HepG2 (cell line): ENCODE results near the gene TNIP1. TPM values are rescaled to one million over a fixed set of nuclear protein-coding genes. Genes with fewer than 3 reads are reported as not detected.
A peak's percentile ranks its signal among the peaks of the same experiment; 100 is the strongest.

Experiments used
- CBX1 ChIP-seq: IDR thresholded peaks from one replicate; pipeline ENCODE4 v1.6.1; 2016; ENCODE audit warnings: antibody characterized with exemption, low read depth
- E2F1 ChIP-seq: sonication (generic); formaldehyde crosslinking; IDR thresholded peaks from 2 replicates; pipeline ENCODE4 v1.5.0; 2020; ENCODE audit warnings: missing genetic modification reagents
- ESRRA ChIP-seq: sonication (generic); formaldehyde crosslinking; IDR thresholded peaks from 2 replicates; pipeline ENCODE4 v1.5.1; 2020; ENCODE audit warnings: mild to moderate bottlenecking, low read depth, missing genetic modification reagents
- GFI1 ChIP-seq: sonication (generic); formaldehyde crosslinking; IDR thresholded peaks from 2 replicates; pipeline ENCODE4 v1.5.0; 2020; ENCODE audit warnings: missing genetic modification reagents, mild to moderate bottlenecking, borderline replicate concordance
- HNF1A ChIP-seq, 2 experiments: sonication (generic) in 1 of 2; formaldehyde crosslinking in 1 of 2; IDR thresholded peaks; 2 replicates each; pipeline versions ENCODE4 v1.4.0 to v1.6.1; 2016 to 2020; ENCODE audit warnings: borderline replicate concordance in 1 of 2, low read depth in 1 of 2, mild to moderate bottlenecking in 1 of 2, missing genetic modification reagents in 1 of 2
- HOXA3 ChIP-seq: sonication (generic); formaldehyde crosslinking; IDR thresholded peaks from 2 replicates; pipeline ENCODE4 v1.5.0; 2020; ENCODE audit warnings: missing genetic modification reagents
- NCOA1 ChIP-seq: sonication (generic); formaldehyde crosslinking; IDR thresholded peaks from 2 replicates; pipeline ENCODE4 v1.9.0; 2021; ENCODE audit warnings: missing genetic modification reagents
- NR1H2 ChIP-seq: sonication (generic); formaldehyde crosslinking; IDR thresholded peaks from 2 replicates; pipeline ENCODE4 v1.8.1; 2022; ENCODE audit warnings: low read depth, missing genetic modification reagents, borderline replicate concordance
- NR2F6 ChIP-seq, 2 experiments: IDR thresholded peaks; 2 replicates each; pipeline ENCODE4 v1.6.1; 2016; ENCODE audit warnings: antibody characterized with exemption in 1 of 2, mild to moderate bottlenecking in 1 of 2
- RAD21 ChIP-seq: fragments of 450-650 bp; formaldehyde crosslinking; IDR thresholded peaks from 2 replicates; pipeline ENCODE4 v1.5.0; 2020; ENCODE audit warnings: mild to moderate bottlenecking
- SCMH1 ChIP-seq: sonication (generic); formaldehyde crosslinking; IDR thresholded peaks from 2 replicates; pipeline ENCODE4 v1.9.0; 2021; ENCODE audit warnings: missing genetic modification reagents, mild to moderate bottlenecking, borderline replicate concordance
- SMAD3 ChIP-seq: sonication (generic); formaldehyde crosslinking; IDR thresholded peaks from 2 replicates; pipeline ENCODE4 v1.4.0; 2020; ENCODE audit warnings: missing genetic modification reagents
- SRSF4 ChIP-seq: fragments of 200-400 bp; formaldehyde crosslinking; IDR thresholded peaks from one replicate; pipeline ENCODE4 v1.6.1; 2018; ENCODE audit warnings: mild to moderate bottlenecking, low read depth, low read length, moderate library complexity; ENCODE audit not compliant: poor library complexity, severe bottlenecking
- TRAFD1 ChIP-seq: sonication (generic); formaldehyde crosslinking; IDR thresholded peaks from 2 replicates; pipeline ENCODE4 v1.5.1; 2020; ENCODE audit warnings: missing genetic modification reagents, mild to moderate bottlenecking, borderline replicate concordance
- ZBTB7B ChIP-seq: sonication (generic); formaldehyde crosslinking; IDR thresholded peaks from 2 replicates; pipeline ENCODE4 v1.4.0; 2020; ENCODE audit warnings: missing genetic modification reagents
- ZFP37 ChIP-seq: sonication (generic); formaldehyde crosslinking; IDR thresholded peaks from 2 replicates; pipeline ENCODE4 v1.4.0; 2020; ENCODE audit warnings: missing genetic modification reagents, borderline replicate concordance
- ZFYVE20 ChIP-seq: sonication (generic); formaldehyde crosslinking; IDR thresholded peaks from 2 replicates; pipeline ENCODE4 v1.8.0; 2023; ENCODE audit warnings: low read depth, mild to moderate bottlenecking, moderate library complexity, missing genetic modification reagents, borderline replicate concordance
- ZNF589 ChIP-seq: sonication (generic); formaldehyde crosslinking; conservative IDR thresholded peaks from 2 replicates; pipeline ENCODE4 v1.8.0; 2022; ENCODE audit warnings: mild to moderate bottlenecking, moderate library complexity, missing genetic modification reagents
- ZUFSP ChIP-seq: sonication (generic); formaldehyde crosslinking; IDR thresholded peaks from 2 replicates; pipeline ENCODE4 v1.9.0; 2021; ENCODE audit warnings: missing genetic modification reagents, mild to moderate bottlenecking, borderline replicate concordance
- polyA plus RNA-seq, 8 experiments: library from polyadenylated mRNA; depleted of rRNA in 3 of 8; stranded (reverse) in 7 of 8; unstranded in 1 of 8; fragments of >200 nt; fragmentation: Illumina TruSeq in 4 of 8; extraction: Trizol in 4 of 8; gene quantifications; 2 replicates each; pipeline versions ENCODE4 v1.2.1 to v1.2.3, GENCODE V29; 2011 to 2016; ENCODE audit warnings: low read depth in 4 of 8, missing spikeins in 1 of 8, mixed read lengths in 1 of 8; ENCODE audit not compliant: insufficient read depth in 1 of 8
- total RNA-seq, 5 experiments: library from RNA; depleted of rRNA; stranded (reverse); fragments of >200 nt; fragmentation: Illumina TruSeq; extraction: Trizol; gene quantifications; 2 replicates each; pipeline ENCODE4 v1.2.3, GENCODE V29; 2016; ENCODE audit warnings: low read depth in 1 of 5

TNIP1 gene
- total and polyA plus RNA-seq, 2 of the 13 experiments (the other 11 are each of a cell fraction or from before 2014, with no cell fraction given) = 26.2 to 45.9 TPM

GRCh38 chr5:151020304-151021110 is 60.3 kb downstream of the TNIP1 start, which contains the start of gene GPX3 (continued):
- TF ChIP-seq GFI1 (peak; percentile 90; the same call in 1 of the 2 replicates), ESRRA (CRISPR knock-in tag) (peak; percentile 38; the same call in 1 of the 2 replicates), ZBTB7B (CRISPR knock-in tag) (peak; percentile 65), RAD21 (CRISPR knock-in tag) (no peak), ZUFSP (CRISPR knock-in tag) (no peak), NR2F6 (IDR thresholded peaks at IDR 0.05) (0 out of 2 replicates have a peak, but pooled peaks have one; percentile 9), NR2F6 (CRISPR knock-in tag; IDR thresholded peaks at IDR 0.05) (0 out of 2 replicates have a peak, but pooled peaks have one; percentile 14), ZNF589 (0 out of 2 replicates have a peak, but pooled peaks have one; percentile 61), HOXA3 (CRISPR knock-in tag) (peak; percentile 70), SMAD3 (no peak), NR1H2 (CRISPR knock-in tag) (no peak), ZFP37 (CRISPR knock-in tag) (no peak), E2F1 (no peak), HNF1A (IDR thresholded peaks at IDR 0.05; ENCODE audit: low read depth) (no peak; the same call in 1 of the 2 replicates), HNF1A (CRISPR knock-in tag; IDR thresholded peaks at IDR 0.05; ENCODE audit: borderline replicate concordance) (no peak), SCMH1 (CRISPR knock-in tag) (no peak), SRSF4 (no peak), NCOA1 (CRISPR knock-in tag) (0 out of 2 replicates have a peak, but pooled peaks have one; percentile 53), CBX1 (peak; percentile 89), TRAFD1 (CRISPR knock-in tag) (no peak), ZFYVE20 (no peak)
